Astrocyte of the hippocampus (primary cell): Measurements from ENCODE around the gene PAPPA2.
"Not testable (repeated sequence)": the region's sequence is repeated elsewhere in the genome, so short reads cannot be mapped to it uniquely, and the experiment has no call there.

Experiments used
- DNase-seq: peaks from one replicate; pipeline ENCODE4 v3.0.0; 2011; ENCODE audit warnings: low read depth, low spot score

The PAPPA2 gene

DNA sequence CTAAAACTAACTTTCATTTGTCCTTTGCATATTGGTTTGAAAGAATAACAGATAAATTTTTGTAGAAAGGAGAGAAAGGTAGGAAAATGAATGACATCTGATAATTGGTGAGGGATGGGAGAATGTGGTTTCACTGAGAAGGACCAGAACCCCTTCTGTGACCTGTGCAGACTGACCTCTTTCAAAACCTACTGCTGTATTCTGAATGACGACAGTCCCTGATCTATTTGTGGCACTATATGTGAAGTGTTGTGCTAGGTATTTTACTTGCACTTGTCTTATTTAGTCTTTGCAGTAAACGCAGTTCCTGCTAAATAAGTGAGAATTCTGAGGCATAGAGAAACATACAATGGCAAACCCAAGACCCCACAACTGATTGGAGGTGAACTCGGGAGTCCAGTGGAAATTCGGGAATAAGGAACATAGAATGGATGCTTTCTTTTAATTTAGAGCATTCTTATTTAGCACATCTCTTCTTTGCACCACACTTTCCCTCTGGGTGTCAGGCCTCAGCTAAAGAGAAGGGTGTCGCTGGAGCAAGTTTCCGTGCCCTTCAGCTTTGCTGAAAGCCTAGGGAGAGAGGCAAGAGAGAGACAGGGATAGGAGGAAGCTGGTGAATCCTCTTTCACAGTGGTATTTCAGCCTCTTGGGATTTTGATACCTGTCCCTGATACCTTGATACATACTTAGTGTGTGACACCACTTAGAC is 230.2 kb downstream of the PAPPA2 start:
- DNase-seq, result no peak

- DNase-seq, result no peak
These were observed 230.8 kb downstream of the PAPPA2 start for GRCh38 chr1:176693697-176694329.

GRCh38 chr1:176694713-176695112 is 231.7 kb downstream of the PAPPA2 start:
- DNase-seq, result no peak

GRCh38 chr1:176696109-176696508 is 233.1 kb downstream of the PAPPA2 start:
- DNase-seq, result peak; percentile 16

GRCh38 chr1:176696689-176697088 is 233.7 kb downstream of the PAPPA2 start:
- no peak for DNase-seq

- DNase-seq, result no peak
These were observed 236.8 kb downstream of the PAPPA2 start for GRCh38 chr1:176699821-176700220.

DNA sequence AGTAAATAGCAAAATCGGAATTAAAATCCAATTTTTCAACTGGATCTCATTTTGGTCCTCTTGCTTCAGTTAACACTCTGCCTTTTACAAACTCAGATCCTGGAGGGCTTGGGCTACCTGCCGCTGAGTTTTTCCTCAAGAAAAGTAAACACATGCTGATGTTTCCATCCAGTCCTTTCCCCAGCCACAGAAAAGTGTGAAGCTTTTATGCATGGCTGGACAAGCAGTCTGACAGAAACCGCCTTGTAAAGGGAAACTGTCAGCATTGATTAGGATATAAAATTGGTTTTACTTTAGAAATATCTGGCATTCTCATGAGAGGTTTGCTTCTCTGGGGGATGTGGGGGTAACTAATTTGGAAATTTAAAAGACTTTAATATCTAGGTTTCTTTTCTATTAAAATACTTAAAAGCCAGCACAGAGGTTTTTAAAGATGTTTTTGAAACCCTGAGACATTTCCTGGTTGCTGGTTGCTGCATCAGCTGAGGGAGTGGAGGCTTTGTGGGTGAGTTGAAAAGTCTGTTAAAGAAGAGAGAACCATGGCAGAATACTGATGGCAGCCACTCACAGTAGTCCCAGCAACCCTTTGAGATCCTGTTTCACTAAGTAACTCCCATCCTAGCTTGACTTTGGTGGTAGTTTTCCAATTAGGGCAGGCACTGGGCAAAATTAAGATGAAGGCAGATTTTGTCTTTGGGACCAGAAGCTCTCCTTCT is 238.3 kb downstream of the PAPPA2 start:
- DNase-seq, result peak; percentile 35

DNA sequence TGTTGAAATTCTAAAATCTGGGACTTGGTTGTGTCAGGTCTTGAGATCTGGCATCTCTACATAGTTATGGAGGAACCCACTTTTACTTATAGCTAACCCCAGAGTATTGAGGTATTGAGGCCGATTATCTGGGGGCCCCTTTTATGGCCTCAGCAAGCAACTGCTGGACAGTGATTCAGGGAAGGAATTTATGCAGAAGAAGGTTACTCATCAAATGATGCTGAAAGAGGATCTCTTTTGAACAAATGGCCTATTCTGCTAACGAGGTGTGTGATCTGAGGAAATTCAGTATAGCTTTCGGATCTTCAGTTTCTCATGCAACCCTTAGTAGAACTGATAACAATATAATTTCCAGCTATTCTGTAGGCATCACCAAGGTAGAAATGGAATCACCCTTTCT is 239.9 kb downstream of the PAPPA2 start:
- DNase-seq, result no peak

GRCh38 chr1:176705585-176705984 is 242.6 kb downstream of the PAPPA2 start:
- DNase-seq, result no peak

DNA sequence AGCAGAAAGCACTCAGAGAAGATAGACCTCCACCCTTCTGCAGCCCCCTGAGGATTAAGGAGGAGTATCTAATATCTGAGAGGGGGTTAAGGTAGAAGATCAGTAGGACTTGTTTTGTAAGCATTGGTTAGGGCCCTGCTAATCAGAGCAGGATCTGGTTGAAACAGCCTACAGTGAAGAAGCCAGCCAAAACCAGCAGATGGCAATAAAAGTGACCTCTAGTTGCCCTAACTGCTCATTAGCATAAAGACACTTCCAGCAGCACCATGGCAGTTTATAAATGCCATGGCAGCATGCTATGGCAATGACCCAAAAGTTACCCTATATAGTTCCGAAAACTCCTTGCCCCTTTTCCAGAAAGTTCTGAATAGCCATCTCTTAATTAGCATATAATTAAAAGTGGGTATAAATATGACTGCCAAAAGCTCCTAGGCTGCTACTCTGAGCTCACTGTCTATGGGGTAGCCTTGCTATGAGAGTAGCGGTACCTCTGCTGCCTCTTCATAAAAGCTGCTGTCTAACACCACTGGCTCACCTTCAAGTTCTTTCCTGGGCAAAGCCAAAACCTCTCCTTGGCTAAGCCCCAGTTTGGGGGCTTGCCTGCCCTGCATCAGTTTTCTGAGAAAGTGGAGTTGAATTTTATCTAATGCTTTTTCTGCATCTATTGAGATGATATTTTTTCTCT is 254.2 kb downstream of the PAPPA2 start:
- DNase-seq, result peak; percentile 49

- no peak for DNase-seq
These were observed 256.5 kb downstream of the PAPPA2 start for GRCh38 chr1:176719447-176719846.

GRCh38 chr1:176720838-176721237 is 257.9 kb downstream of the PAPPA2 start:
- DNase-seq, result no peak

- no peak for DNase-seq
These were observed 270.7 kb downstream of the PAPPA2 start for GRCh38 chr1:176733661-176734060.

DNA sequence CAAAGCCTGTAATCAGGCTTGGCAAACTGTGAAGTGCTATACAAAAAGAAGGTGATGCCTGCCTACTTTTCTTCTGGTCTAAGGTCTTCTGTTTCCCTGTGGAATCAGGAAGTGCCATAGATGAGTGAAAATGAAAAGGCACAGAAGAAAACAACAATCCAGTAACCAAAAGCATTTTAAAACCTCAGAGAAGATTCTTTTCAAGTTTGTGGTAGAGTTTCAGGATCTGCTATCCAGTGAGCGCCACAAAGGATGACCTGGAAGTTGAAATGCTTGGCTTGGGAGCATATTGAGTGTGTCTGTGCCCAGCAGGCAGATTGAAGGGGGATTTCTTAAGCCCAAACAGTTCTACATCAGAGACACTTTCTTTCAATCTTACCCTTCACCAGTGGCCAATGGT is 272.2 kb downstream of the PAPPA2 start:
- peak; percentile 57 for DNase-seq

DNA sequence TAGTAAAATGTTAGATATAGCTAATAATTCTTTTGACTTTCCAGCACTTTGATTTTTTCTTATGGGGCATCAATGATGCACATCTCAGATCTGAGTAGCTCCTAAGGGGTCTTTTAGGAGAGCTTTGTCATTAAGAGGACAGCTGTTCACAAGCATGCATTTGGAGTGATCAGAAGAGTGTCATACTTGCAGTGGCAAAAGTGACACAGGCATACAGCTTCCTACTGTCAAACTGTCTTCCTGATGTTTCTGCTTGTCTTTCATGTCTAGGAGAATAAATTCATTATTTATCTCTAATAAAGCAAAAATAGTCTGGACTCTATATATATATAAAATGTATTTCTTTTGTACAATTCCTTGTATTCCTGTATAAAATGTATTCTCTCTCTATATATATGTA is 273.0 kb downstream of the PAPPA2 start:
- no peak for DNase-seq

GRCh38 chr1:176741181-176741580 is 278.2 kb downstream of the PAPPA2 start:
- DNase-seq, result no peak

DNA sequence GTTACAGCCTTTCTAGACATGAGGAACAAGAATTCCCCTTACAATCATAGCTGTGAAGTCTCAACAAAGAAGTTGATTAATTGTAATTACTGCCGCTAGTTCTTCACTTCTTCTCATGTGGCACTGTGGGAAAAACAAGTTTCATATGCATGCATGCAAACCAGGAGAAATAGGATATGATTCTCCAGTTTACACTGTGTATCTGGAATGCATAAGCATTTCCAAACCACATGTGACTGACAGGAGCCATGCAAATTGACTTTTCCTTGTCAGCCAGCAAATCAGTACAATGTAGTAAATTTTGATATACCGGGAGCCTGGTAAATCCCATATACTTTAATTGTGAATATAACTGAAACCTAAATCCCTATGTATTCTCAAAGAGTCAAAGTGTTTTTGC is 279.3 kb downstream of the PAPPA2 start:
- DNase-seq, result no peak

DNA sequence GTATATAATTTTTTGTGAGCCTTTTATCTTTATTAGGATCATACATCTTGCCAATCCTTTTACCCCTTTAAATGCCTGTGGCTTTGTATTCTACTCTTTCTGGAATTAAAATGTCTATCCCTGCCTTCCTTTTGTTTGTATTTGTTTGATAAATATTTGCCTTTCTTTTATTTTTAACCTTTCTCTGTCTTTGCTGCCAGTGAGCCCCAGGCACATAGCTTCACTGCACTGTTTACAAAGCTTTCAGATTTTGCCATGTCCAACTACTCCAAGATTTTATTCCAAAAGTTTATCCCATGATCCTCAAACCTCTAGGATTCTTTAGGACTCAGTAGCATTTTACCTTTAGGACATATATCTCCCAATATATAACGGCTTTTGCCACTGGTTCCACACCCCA is 281.2 kb downstream of the PAPPA2 start:
- no peak for DNase-seq

GRCh38 chr1:176745945-176746344 is 283.0 kb downstream of the PAPPA2 start:
- no peak for DNase-seq

GRCh38 chr1:176752505-176752904 is 289.5 kb downstream of the PAPPA2 start:
- DNase-seq, result peak; percentile 56

DNA sequence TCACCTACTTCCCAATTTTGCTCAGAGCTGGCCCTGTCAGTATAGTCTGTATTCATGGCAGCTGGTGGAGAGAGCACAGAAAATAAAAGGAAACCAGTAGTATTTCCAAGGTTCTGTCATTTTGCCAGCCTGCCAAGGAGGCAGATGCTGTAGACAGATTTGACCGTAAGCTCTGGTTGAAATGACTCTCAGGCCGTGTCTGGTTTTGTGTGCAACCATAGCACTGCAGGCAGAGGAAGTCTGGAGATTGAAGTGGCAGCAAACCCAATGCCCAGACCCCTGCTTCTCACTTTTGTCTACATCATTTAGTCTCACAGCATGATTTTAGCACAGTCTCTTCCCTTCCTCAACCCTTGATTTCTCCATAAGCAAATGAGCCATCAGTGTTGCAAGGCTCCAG is 291.7 kb downstream of the PAPPA2 start:
- no peak for DNase-seq

DNA sequence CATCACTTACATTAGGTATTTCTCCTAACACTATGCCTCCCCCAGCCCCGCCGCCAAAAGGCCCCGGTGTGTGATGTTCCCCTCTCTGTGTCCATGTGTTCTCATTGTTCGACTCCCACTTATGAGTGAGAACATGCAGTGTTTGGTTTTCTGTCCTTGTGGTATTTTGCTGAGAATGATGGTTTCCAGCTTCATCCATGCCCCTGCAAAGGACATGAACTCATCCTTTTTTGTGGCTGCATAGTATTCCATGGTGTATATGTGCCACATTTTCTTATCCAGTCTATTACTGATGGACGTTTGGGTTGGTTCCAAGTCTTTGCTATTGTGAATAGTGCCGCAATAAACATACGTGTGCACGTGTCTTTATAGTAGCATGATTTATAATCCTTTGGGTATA is 293.8 kb downstream of the PAPPA2 start:
- DNase-seq, result not testable (repeated sequence)
